ENCODE measurements around the gene MMP23B. TPM values are rescaled to one million over a fixed set of nuclear protein-coding genes. Genes with fewer than 3 reads are reported as not detected.
A peak's percentile ranks its signal among the peaks of the same experiment; 100 is the strongest.

MMP23B gene
- total RNA-seq, 1 donor from 2014 or later = 1.7 TPM

- H3K4me3 Mint-ChIP-seq = no peak overlapping the region
- H3K27ac Mint-ChIP-seq (ENCODE audit: unreplicated experiment) = no peak overlapping the region
- TF ChIP-seq, protein P1, sequence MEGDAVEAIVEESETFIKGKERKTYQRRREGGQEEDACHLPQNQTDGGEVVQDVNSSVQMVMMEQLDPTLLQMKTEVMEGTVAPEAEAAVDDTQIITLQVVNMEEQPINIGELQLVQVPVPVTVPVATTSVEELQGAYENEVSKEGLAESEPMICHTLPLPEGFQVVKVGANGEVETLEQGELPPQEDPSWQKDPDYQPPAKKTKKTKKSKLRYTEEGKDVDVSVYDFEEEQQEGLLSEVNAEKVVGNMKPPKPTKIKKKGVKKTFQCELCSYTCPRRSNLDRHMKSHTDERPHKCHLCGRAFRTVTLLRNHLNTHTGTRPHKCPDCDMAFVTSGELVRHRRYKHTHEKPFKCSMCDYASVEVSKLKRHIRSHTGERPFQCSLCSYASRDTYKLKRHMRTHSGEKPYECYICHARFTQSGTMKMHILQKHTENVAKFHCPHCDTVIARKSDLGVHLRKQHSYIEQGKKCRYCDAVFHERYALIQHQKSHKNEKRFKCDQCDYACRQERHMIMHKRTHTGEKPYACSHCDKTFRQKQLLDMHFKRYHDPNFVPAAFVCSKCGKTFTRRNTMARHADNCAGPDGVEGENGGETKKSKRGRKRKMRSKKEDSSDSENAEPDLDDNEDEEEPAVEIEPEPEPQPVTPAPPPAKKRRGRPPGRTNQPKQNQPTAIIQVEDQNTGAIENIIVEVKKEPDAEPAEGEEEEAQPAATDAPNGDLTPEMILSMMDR (conservative IDR thresholded peaks at IDR 0.05) = no peak
- H3K36me3 Mint-ChIP-seq (ENCODE audit: low read depth) = no peaks in the 10 kb centered on the region
- no peaks in the 10 kb centered on the region for H3K9me3 Mint-ChIP-seq
- no peaks in the 10 kb centered on the region for H3K4me1 Mint-ChIP-seq
- DNase-seq (ENCODE audit: low read depth, low spot score) = no peak
- H3K27me3 Mint-ChIP-seq (ENCODE audit: low read depth) = peaks cover 28% of the 10 kb centered on the region
These were observed 26.9 kb upstream of the MMP23B start for GRCh38 chr1:1605034-1605591.

DNA sequence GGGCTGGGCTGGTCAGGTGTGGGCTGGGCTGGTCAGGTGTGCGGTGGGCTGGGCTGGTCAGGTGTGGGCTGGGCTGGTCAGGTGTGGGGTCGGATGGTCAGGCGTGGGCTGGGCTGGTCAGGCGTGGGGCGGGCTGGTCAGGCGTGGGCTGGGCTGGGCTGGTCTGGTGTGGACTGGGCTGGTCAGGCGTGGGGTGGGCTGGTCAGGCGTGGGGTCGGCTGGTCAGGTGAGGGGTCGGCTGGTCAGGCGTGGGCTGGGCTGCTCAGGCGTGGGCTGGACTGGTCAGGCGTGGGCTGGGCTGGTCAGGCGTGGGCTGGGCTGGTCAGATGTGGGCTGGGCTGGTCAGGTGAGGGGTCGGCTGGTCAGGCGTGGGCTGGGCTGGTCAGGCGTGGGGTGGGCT lies 26.2 kb upstream of the MMP23B start:
- DNase-seq (ENCODE audit: low read depth, low spot score) = no peak
- TF ChIP-seq, protein P1 (conservative IDR thresholded peaks at IDR 0.05) = no peak
- H3K36me3 Mint-ChIP-seq (ENCODE audit: low read depth) = no peaks in the 10 kb centered on the region
- H3K27ac Mint-ChIP-seq (ENCODE audit: unreplicated experiment) = no peak overlapping the region
- H3K9me3 Mint-ChIP-seq = no peaks in the 10 kb centered on the region
- no peaks in the 10 kb centered on the region for H3K4me1 Mint-ChIP-seq
- H3K27me3 Mint-ChIP-seq (ENCODE audit: low read depth) = peaks cover 22% of the 10 kb centered on the region
- no peak overlapping the region for H3K4me3 Mint-ChIP-seq

DNA sequence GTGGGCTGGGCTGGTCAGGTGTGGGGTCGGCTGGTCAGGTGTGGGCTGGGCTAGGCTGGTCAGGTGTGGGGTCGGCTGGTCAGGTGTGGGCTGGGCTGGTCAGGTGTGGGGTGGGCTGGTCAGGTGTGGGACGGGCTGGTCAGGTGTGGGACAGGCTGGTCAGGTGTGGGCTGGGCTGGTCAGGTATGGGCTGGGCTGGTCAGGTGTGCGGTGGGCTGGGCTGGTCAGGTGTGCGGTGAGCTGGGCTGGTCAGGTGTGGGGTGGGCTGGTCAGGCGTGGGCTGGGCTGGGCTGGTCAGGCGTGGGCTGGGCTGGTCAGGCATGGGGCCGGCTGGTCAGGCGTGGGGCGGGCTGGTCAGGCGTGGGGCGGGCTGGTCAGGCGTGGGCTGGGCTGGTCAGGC lies 25.7 kb upstream of the MMP23B start:
- TF ChIP-seq, protein P1 (conservative IDR thresholded peaks at IDR 0.05) = no peak
- peaks cover 18% of the 10 kb centered on the region for H3K27me3 Mint-ChIP-seq (ENCODE audit: low read depth)
- H3K9me3 Mint-ChIP-seq = no peaks in the 10 kb centered on the region
- H3K4me1 Mint-ChIP-seq = no peaks in the 10 kb centered on the region
- DNase-seq (ENCODE audit: low read depth, low spot score) = no peak
- no peak overlapping the region for H3K4me3 Mint-ChIP-seq
- H3K36me3 Mint-ChIP-seq (ENCODE audit: low read depth) = no peaks in the 10 kb centered on the region
- no peak overlapping the region for H3K27ac Mint-ChIP-seq (ENCODE audit: unreplicated experiment)

DNA sequence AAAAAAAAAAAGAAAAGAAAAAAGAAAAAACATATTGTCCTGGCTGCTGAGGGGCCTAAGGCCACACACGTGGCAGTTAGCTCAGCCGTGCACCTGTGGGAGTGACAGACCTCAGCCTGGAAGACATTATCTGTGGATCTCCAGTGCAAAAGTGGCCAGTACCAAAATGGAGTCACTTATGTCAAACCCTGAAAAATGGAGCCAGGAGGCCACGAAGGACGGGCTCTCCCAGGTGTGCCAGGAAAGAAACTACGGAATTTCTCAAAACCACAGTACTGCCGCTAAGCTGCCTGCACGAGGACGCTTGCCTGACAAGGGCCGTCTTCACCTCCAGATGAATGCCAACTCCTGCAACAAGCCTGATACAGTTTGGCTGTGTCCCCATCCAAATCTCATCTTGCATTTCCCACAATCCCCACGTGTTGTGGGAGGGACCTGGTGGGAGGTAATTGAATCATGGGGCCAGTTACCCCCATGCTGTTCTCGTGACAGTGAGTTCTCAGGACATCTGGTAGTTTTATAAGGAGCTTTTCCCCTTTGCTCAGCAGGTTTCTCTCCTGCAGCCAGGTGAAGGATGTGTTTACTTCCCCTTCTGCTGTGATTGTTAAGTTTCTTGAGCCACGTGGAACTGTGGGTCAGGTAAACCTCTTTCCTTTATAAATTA lies 22.0 kb upstream of the MMP23B start:
- no peak overlapping the region for H3K27ac Mint-ChIP-seq (ENCODE audit: unreplicated experiment)
- H3K9me3 Mint-ChIP-seq = no peaks in the 10 kb centered on the region
- DNase-seq (ENCODE audit: low read depth, low spot score) = no peak
- TF ChIP-seq, protein P1 (conservative IDR thresholded peaks at IDR 0.05) = no peak
- H3K36me3 Mint-ChIP-seq (ENCODE audit: low read depth) = no peaks in the 10 kb centered on the region
- no peaks in the 10 kb centered on the region for H3K27me3 Mint-ChIP-seq (ENCODE audit: low read depth)
- no peak overlapping the region for H3K4me3 Mint-ChIP-seq
- H3K4me1 Mint-ChIP-seq = peaks cover 21% of the 10 kb centered on the region

- H3K4me3 Mint-ChIP-seq = peak overlapping the region; percentile 79
- no peaks in the 10 kb centered on the region for H3K9me3 Mint-ChIP-seq
- TF ChIP-seq, protein P1 (conservative IDR thresholded peaks at IDR 0.05) = no peak
- no peaks in the 10 kb centered on the region for H3K36me3 Mint-ChIP-seq (ENCODE audit: low read depth)
- H3K27me3 Mint-ChIP-seq (ENCODE audit: low read depth) = no peaks in the 10 kb centered on the region
- DNase-seq (ENCODE audit: low read depth, low spot score) = no peak
- H3K4me1 Mint-ChIP-seq = peaks cover 22% of the 10 kb centered on the region
- no peak overlapping the region for H3K27ac Mint-ChIP-seq (ENCODE audit: unreplicated experiment)
These were observed 21.2 kb upstream of the MMP23B start for GRCh38 chr1:1610796-1611195.

All from neural crest cell (in vitro differentiated cells).